NCI-H1105 (cell line): ENCODE measurements around the gene MCFD2.
"Not testable (repeated sequence)": the region's sequence is repeated elsewhere in the genome, so short reads cannot be mapped to it uniquely, and the experiment has no call there.

Experiments
- DNase-seq: peaks from one replicate; lab custom pipeline; 2025; lab: John Stamatoyannopoulos, UW

Gene MCFD2

DNA sequence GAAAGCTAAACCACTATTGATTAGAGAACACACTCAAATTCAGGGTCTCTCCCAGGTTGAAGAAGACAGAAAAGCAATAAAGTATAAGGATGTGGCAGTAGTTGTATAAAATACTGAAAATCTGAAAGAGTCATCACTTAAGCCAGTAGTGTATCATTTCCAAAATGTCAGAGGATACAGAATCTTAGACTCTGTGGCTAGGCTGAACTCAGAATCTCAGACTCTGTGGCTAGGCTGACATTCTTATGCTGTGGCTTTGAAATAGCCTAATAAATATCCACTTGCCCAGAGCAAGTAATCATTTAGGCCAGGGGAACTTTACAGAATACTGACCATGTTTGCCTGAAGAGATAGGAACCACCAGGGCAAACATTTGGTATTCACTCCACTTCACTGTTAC lies 13.1 kb downstream of the MCFD2 start:
- DNase-seq: no peak

DNA sequence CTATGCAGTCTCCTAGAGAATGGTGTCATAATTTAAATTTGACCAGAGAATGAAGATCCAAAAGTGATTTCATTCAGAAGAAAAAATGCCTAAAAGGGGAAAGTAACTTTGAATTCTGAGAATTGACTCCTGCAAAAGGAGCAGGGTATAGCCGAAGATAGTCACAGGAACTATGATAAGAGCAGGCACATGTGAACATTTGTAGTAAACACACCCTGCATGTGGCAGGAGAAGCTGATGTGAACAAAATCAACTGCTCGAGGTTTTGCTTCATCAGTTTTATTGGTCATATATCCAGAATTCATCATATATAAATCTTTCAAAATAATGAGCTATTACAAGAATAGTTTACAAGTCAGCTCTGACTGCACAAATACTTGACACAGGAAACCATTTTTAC lies 14.0 kb downstream of the MCFD2 start:
- DNase-seq: no peak

DNA sequence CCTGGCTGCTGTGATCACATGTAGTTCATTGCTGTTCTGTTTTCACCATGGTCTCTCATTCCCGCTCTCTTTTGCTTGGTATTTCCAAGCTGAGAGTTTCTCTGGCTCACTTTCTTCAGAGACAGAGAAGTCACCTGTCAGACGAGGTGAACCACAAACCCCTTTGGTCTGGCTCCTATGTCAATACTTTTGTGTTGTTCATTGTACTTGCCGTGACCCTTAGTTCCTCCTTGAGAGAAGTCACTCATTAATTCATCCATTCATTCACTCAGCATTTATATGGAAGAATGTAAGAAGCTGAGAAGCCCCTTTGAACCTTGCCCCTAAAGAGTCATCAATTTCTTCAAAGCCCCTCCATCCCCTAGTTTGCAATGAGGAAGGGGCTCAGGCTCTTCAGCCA lies 15.2 kb downstream of the MCFD2 start:
- no peak for DNase-seq

DNA sequence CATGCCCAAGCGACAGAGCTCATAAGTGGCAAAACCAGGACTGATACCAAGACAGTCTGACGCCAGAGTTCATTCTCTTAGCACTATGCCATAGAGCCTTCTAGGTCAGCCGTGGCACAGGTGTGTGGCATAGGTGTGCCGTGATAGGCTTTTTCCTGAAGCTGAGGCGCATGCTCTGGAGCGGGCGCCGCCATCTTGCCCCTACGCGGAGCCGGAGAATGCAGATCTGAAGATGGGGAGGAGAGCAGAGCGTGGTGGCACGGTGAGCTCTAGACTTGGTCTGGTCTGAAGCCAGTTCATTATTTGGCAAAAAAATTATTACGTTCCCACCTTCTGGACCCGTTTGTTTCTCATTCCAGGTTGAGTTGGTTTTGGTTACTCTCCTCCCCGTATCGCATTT lies 16.6 kb downstream of the MCFD2 start:
- DNase-seq: no peak

DNA sequence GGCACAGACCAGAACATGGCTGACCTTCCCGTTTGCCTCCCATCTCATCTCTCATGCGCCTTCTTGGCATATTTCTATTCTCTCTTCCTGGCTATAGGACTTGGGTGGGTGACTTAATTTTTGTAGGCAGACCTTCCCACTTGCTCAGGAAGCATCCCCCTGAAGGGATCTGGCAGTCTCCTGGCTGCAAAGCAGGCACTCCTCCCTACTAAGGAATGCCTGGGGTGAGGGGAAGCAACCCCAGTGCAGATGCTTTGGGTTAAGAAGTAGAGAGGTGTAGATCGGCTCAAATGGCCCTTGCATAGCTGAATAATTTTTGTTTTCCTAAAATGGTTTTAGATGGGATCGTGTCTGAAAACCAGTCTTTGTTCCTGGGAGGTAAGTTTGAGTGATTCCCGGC lies 17.6 kb downstream of the MCFD2 start:
- no peak for DNase-seq

DNA sequence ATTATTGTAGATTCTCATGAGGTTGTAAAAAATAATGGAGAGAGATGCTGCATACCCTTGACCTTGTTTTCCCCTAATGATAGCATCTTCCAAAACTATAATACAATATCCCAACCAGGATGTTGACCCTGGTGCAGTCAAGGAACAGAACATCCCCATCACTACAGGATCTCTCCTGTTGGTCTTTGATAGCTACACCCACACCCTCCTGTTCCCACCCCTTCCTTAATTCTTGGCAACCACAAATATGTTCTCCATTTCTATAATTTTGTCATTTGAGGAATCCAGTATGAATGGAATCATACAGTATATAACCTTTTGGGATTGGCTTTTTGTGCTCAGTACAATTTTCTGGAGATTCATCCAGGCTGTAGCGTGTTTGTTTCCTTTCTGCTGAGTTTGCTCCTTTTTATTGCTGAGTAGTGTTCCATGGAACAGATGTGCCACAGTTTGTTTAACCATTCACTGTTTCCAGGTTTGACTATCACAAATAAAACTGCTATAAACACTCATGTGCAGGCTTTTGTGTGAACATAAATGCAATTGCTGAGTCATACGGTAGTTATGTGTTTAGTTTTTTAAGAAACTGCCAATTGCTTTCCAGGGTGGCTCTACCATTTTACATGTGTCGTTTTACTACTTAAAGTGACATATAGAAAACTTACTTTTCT lies 22.2 kb downstream of the MCFD2 start:
- DNase-seq: no peak

DNA sequence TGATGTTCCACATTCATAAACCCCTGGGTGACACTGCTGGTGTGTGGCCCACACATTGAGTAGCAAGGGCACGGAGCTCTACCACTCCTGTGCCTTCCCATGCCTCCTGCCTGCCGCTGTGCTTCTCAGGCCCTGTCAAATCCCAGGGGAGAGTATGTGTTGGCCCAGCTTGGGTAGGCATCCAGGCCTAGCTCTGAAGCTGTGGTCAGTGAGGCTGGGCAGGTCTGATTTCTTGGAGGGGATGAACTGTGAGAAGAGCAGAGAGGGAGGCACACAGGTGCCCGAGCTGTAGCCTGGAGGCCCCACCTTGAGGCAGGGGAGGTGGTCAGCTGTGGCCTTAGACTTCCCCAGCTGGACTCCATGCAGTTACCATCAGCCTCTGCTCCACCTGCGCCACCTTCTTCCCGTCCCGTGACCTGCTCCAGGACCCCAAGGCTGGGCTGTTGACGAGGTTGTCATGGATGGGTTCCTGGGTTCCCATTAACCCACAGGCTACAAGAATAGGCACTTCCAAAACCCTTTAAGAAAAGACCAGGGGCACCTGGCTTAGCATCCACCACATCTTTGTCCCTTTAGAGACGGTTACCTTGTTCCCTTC lies 23.6 kb downstream of the MCFD2 start:
- no peak for DNase-seq

DNA sequence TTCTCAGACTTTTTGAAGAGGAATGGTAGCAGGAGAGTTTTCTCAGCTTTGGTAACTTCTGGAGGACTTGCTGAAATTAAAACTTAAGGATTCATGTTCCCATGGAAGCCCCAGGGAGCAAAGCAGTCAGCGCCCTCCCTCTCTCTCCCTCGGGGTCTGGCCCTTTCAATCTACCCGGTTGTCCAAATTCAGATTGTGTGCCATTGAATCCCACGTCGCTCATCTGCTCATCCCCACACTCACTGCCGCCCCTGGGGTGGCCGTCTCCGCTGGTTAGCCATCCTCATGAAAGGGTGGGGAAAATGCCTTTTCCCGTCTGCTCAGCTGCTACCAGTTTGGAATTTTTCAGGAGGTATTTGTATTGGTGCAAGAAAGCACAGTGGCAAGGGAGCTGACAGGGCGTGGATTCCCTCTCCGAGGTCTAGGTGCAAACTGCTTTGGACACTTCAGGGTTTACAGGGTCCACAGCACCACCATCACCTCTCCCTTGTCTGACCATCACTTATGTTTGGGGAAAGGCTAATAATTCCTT lies 27.1 kb downstream of the MCFD2 start:
- no peak for DNase-seq

DNA sequence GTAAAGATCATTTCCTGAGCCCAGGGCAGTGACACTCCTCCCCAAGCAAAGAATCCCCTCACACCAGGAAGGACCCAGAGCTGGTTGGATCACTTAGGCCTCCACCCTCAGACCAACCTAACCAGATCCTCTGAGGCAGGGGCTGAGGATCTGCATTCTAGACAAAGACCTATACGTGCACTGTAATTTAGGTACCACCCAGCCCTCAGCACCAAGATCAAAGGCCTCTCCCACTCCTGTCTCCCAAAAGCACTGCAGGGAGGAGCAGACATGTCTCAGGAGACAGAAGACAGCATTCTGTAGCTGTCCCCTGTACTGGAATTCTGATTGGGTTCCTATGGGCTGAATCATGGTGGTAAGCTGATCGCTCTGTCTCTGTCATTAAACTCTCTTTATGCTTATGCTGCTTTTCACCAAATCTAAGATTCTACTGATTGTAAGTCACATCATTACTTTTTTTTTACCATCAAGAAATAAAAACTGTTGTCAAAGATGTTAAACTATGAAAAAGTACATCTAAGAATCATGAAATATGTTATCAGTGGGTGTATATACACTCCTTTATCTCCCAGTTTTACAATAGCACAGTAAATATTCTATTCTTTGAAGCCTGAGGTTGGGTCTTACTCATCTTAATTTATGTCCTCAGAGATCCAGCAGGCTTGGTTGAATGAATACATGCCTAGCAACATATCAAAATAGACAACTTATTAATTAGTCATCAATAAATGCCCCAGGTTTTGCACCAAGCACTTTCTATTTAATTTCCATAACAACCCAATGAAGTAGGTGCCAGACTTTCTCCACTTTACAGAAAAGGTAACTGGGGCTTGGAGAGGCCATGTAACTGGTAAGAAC lies 28.3 kb downstream of the MCFD2 start:
- no peak for DNase-seq

DNA sequence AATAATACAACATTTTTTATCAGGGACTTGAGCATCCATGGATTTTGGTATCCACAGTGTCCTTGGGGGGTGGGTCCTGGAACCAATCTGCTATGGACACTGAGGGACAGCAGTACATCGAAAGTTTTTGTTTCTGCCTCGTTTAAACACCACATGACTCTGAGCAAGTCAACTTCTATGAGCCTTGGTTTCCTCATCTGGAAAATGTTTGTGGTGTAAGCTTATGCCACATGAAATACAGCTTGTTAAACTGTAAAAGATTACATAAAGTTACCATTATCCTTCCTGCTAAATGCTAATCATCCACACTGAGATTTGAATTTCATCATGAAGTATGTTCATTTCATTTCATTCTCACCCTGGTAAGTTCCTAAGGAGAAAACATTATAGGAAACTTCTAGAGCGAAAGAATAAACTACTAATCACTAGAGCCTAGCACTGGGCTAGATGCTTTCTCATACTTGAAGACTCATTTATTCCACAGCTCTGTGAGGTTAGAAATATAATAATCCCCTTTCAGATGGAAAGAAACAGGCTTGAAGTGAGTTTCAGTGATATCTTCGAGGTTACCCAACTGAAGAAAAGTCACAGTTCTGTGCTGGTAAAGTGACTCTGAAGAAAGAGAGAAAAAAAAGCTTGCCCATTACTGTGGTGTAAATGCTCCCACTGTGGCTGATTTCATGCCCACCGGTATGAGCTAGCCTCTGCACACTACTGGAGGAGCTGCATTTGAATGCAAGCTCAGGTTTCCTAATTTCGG lies 29.2 kb downstream of the MCFD2 start:
- DNase-seq: no peak

DNA sequence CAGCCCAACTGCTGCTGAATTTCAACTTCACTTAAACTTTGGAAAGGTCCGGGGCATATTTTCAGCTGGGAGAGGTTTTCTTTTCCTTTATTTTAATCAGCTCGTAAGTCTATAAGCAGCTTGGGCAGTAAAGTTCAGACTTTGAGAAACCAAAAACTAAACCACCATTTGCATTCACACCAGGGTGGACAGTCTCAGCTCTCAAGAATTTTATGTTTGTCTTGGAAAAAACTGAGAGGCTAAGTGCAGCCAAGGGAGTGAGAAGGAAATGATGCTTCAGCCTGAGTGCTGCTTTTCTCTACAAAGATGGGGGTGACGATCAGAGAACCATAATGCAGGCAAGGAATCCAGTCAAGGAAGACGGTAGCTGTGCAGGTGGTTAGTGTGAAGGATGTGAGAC lies 30.2 kb downstream of the MCFD2 start:
- no peak for DNase-seq

DNA sequence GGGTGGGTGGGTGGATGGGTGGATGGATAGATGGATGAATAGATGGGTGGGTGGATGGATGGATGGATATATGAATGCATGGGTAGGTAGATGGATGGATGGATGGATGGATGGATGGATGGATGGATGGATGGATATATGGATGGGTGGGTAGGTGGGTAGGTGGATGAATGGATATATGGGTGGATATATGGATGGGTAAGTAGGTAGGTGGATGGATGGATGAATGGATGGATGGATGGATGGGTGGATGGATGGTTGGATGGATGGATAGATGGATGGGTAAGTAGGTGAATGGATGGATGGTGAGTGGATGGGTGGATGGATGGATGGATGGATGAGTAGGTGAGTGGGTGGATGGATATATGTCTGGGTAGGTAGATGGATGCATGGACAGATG lies 36.1 kb downstream of the MCFD2 start:
- DNase-seq: no peak

DNA sequence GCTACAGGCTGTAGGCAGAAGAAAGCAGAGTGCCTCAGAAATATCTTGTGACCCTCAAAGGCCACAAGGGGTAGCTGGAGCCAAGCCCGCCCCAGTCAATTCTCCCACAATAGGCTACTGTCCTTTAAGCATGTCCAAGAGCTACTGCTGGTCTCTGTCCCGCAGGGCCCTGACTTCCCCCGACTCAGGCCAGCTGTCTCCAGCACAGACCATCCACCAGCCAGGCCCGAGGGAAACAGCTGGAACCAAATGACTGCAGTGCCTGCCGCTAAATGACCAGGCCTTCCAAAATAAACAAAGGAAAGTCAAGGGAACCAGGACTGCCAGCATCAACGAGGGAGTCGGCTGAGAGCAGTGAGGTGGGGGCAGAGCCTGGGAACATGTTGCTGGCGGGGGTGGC lies 36.7 kb downstream of the MCFD2 start:
- no peak for DNase-seq

DNA sequence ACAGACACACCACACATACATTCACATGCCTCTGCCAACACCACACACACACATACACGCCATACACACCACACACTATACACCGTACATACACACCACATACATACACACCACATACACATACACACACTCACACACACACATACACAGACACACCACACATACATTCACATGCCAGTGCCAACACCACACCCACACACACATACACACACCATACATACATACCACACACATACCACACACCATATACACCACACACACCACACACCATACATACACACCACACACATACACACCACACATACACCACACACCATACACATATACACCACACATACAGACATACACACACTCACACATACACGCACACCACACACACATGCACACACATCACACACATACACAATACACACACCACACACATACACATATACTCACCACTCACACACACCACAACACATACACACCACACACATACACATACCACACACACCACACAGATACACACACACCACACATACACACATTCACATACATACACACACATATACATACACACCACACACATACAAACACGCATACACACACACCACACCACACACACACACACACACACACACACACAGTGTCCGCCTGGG lies 37.2 kb downstream of the MCFD2 start:
- DNase-seq: no peak

DNA sequence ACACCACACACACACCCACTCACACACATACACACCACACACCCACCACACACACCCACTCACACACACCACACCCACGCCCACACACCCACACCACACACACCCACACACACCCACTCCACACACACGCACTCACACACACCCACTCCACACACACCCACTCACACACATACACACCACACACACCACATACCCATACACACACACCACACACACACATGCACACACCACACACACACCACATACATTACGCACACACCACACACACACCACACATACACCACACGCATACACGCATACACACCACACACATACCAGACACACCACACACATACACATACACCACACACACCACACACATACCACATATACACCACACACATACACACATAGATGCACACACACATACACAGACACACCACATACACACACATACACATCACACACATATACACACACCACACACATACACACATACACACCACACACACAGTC lies 37.9 kb downstream of the MCFD2 start:
- no peak for DNase-seq

DNA sequence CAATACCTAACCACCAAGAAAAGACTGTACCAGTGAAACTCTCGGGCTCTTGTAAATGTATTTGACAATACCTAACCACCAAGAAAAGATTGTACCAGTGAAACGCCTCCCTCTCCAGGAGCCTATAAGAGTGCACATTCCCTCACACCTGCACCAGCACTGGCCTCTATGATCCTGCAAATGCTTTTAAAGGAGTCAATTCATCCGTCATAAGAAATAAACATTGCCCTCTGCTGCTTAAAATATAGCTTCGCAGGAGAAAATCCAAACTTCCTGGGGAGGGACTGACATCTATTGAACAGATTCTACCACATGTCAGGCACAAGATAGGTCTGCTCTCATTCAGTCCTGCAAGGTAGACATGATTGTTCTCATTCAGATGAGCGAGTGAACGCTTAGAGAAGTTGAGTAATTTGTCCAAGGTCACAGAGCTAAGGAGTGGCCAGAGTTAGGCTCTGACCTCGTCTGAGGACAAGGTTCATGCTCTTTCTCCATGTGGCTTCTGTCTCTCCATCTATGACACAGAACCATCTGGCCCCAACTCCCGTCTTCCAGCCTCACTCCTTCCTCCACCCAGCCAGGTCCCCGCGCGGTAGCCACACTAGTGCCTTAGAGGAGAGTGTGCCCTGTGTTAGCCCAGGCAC lies 38.7 kb downstream of the MCFD2 start:
- no peak for DNase-seq

DNA sequence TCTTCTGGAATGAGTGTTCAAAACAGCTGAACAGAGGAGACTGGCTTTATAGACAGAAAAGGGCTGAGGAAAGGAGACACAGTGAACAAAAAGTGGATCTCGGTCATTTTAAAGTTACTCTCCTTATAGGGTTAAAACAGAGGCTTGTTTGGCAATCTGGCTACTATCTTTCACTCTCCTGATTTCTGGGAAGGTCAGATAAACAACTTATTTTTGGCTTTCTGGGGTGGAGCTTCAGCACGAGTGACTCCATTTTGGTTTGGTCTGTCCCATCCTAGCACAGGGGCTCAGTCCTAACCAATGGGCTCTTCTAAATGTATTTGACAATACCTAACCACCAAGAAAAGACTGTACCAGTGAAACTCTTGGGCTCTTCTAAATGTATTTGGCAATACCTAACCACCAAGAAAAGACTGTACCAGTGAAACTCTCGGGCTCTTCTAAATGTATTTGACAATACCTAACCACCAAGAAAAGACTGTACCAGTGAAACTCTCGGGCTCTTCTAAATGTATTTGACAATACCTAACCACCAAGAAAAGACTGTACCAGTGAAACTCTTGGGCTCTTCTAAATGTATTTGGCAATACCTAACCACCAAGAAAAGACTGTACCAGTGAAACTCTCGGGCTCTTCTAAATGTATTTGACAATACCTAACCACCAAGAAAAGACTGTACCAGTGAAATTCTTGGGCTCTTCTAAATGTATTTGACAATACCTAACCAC lies 39.5 kb downstream of the MCFD2 start:
- DNase-seq: not testable (repeated sequence)

DNA sequence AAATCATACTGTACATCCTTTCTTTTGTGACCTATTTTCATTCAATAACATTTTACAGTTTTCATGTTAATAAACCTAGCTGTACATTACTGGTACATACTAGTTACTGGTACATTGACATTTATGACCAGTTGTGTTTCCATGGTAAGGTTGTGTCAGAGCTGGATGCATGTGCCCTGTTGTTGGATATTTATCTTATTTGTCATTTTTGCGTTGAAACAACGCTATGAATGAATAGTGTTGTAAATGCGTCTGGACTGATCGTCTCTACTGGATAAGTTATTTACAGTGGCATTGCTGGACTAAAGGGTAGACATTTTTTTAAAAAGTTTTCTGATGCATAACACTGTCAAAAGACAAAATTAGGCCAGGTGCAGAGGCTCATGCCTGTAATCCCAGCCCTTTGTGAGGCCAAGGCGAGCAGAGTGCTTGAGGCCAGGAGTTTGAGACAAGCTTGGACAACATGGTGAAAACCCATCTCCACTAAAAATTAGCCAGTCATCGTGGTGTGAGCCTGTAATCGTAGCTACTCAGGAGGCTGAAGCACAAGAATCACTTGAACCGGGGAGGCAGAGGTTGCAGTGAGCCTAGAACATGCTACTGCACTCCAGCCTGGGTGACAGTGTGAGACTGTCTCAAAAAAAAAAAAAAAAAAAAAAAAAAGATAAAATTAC lies 40.2 kb downstream of the MCFD2 start:
- DNase-seq: no peak

DNA sequence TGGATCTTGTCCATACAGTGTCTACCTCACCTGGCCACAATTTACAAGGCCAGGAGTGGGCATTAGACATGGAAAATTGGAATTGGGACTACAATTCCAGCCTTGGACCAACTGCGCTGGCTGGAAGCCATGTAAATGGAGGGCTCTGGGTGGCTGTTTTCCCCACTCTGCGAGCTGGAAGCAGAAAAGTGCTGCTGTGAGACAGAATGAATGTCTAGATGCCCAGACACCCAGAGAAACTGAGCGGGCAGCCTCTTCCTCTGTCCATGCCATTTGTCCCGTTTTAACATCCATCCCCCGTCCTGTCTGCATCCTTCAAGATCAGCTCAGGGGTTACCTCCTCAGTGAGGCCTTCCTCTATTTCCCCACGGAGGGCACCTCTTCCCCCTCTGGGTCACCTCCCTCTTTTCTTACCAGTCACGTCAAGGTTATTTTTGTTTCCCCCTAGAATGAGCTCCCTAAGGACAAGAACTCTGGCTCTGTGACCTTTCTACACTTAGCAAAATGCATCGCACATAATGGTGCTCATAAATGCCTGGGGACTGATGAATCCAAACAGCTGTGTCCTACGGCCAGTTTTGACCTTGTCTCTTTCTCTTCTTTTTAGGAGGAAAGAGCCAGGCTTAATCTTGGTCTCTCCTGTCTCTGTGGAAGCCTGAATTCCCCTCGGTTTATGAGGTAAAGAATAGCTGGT lies 41.2 kb downstream of the MCFD2 start:
- no peak for DNase-seq
